GM19438 (cell line): ENCODE results near the gene PKNOX1.
"Not testable (repeated sequence)": the region's sequence is repeated elsewhere in the genome, so short reads cannot be mapped to it uniquely, and the experiment has no call there.

Experiments used
- ATAC-seq: cut with Tn5 transposase; IDR thresholded peaks from one replicate; pipeline ENCODE4 v1.9.1; 2021; ENCODE audit warnings: low read depth; ENCODE audit not compliant: unreplicated experiment

PKNOX1 gene

DNA sequence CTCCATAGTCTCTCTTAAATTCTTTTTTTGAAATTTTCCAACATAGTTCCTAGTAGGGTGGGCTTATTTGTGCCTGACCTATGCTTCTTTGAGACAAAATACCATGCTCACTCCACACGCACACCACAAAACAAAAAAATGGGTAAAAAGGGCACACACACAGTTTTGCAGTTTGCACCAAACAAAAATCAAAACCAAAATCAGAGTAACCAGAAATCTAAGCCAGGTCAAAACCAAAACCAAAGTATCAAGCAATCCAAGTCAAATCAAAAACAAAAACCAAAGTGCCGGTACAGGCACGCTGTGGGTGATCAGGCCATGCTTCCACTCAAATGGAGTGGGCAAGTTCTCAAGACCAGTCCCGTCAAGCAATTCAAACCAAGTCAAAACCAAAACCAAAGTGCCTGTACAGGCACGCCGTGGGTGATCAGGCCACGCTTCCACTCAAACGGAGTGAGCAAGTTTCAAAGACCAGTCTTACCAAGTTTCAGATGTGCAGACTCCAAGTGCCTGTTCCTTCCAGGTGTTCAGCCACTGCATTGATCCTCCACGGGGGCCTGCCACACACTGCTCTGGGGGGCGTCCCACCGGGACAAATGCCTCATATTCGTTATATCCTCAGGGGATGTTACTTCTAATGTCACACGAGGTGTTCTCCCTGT is 25.1 kb upstream of the PKNOX1 start:
- not testable (repeated sequence) for ATAC-seq

DNA sequence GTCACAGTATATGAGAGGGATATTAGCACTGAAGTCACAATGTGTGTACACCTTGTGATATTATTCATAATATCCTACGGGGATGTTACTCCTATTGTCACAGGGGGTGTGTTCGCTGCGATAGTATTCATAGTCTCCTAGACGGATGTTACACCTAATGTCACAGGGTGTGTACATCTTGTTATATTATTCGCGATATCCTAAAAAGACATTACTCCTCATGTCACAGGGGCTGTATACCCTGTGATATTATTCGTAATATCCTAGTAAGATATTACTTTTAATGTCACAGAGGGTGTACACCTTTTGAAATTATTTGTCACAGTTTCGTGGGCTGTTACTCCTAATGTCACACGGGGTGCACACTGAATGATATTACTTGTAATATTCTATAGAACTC is 23.2 kb upstream of the PKNOX1 start:
- ATAC-seq = not testable (repeated sequence)

DNA sequence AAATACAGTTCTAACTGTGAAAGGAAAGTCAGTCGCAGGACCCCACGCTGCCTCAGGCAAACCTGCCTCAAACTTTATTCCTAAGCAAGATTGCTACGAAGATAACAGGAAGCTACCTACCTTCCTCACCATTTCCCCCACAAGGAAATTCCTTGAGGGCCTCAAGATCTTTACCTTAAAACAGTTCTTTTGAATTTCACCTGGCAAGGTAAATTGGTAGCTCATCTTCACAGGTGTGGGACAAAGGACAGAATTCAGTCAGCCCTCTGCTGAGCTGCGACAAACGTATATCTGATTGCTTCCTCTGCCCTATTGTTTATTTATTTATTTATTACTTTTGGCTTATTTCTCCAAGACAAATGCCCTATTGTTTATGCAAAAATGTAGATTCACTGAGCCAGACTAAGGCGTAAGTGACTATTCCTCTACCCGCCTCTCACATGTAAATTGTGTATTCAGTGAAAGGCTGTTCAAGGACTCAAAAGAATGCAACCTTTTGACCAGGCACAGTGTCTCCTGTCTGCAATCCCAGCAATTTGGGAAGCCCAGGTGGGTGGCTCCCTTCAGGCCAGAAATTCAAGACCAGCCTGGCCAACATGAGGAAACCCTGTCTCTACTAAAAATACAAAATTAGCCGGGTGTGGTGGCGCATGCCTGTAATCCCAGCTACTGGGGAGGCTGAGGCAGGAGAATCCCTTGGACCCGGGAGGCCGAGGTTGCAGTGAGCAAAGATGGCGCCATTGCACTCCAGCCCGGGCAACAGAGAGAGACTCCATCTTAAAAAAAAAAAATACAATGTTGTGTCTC is 17.3 kb upstream of the PKNOX1 start:
- ATAC-seq = no peak

DNA sequence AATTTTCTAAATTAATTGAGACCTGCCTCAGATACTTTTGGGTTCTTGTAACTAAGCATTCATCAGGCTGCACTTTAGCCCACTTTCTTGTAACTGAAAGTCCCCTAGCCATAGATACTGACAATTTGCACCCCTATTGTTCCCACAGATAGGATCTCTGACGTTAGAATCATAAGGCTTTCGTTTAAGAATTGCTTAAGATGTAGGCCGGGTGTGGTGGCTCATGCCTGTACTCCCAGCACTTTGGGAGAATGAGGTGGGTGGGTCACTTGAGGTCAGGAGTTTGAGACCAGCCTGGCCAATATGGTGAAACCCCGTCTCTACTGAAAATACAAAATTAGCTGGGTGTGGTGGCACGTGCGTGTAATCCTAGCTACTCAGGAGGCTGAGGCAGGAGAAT is 16.2 kb upstream of the PKNOX1 start:
- not testable (repeated sequence) for ATAC-seq

DNA sequence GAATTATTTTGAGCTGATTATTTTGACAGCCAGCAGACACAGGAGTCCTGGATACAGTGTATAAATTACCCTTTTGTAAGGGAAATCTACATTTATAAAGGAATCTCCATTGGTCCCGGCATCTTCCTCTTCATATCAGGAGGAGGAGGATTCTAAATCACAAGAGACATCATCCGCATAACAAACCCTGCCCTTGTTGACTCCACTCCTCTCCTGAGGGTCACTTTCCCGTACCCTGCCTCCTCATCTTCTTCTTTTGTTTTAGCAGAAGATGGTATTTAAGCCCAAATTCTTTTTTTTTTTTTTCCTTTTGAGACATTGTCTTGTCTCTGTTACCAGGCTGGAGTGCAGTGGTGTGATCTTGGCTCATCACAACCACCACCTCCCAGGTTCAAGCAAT is 14.6 kb upstream of the PKNOX1 start:
- ATAC-seq = no peak

DNA sequence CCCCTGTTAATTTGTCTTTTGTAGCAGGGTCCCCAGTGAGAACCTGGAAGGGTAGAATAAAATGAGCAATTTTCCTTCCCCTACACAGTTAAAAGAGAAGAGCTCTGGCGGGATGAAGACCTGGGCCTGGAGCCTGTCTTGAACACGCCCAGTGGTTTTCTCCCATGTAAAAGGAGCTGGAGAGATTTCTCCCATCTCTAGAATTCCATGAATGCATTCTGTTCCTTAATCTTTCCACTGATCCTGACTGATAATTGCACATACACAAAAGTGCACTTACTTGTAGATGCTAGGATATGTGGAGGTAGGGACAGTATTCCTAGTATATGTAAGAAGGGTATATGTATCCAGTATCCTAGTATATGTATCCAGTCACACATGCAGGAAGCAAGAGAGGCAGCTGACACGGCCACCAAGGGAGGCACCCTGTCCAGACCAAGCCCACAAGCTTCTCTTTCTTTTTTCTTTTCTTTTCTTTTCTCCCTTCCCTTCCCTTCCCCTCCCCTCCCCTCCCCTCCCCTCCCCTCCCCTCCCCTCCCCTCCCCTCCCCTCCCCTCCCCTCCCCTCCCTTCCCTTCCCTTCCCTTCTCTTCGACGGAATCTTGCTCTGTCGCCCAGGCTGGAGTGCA is 11.9 kb upstream of the PKNOX1 start:
- no peak for ATAC-seq

DNA sequence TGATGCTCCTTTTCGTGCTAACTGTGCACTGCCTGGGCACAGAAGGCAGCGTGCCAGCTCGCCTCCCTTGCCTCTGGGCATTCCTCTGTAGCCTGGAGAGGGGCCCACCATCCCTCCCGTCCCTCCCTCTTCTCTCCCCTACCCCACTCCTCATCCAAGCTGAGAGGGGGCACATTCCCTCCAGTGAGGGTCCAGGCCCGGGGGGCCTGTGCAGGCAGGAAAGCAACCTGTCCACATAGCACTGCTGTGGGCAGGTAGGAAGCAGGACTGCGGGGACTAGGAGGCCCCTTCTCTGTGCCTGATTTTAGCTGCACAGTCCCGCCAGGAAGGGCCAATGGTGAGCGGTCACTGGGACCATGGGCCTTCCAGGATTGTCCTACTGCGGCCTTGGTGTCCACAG is 10.3 kb upstream of the PKNOX1 start:
- no peak for ATAC-seq

DNA sequence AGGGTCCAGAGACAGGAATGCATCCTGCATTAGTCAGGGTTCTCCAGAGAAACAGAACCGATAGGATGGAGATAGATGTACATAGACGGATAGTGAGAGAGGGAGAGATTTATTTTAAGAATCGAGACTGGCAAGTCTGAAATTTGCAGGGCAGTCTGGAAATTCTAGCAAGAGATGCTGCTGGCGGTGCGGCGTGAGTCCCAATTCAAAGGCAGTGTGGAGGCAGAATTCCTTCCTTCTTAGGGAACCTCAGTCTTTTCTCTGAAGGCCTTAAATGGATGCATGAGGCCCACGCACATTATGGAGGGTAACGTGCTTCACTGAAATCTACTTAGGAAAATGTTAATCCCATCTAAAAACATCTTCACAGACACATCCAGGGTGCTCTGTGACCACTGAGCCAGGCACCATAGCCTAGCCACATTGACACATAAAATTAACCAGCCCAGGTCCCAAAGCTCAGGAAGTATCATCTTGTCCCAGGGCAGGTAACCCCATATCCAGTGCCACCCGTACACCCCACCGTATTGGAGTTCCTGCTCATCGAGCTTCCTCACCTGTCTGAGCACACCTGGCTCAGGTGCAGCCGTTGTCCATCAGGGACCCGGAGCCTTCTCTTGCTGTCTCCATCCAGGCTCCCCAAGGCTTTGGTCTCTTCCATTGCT is 9.7 kb upstream of the PKNOX1 start:
- ATAC-seq = no peak

DNA sequence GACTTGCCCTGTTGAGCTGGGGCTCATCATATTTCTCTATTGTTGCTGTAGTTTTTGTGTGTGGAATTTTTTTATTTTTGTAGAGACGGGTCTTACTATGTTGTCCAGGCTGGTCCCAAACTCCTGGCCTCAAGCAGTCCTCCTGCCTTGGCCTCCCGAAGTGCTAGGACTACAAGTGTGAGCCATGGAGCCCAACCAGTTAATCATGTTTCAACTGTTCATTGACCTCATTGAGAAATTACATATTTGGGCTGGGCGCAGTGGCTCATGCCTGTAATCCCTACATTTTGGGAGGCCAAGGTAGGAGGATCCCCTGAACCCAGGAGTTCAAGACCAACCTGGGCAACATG is 9.2 kb upstream of the PKNOX1 start:
- ATAC-seq = no peak

DNA sequence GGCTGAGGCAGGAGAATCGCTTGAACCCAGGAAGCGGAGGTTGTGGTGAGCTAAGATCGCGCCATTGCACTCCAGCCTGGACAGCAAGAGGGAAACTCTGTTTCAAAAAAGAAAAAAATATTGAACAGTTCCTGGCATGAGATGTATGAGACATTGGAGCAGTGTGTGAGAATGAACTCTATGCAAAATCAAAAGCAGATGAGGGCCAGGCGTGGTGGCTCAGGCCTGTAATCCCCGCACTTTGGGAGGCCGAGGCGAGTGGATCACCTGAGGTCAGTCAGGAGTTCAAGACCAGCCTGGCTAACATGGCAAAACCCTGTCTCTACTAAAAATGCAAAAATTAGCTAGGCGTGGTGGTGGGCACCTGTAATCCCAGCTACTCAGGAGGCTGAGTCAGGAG is 6.7 kb upstream of the PKNOX1 start:
- ATAC-seq = not testable (repeated sequence)

DNA sequence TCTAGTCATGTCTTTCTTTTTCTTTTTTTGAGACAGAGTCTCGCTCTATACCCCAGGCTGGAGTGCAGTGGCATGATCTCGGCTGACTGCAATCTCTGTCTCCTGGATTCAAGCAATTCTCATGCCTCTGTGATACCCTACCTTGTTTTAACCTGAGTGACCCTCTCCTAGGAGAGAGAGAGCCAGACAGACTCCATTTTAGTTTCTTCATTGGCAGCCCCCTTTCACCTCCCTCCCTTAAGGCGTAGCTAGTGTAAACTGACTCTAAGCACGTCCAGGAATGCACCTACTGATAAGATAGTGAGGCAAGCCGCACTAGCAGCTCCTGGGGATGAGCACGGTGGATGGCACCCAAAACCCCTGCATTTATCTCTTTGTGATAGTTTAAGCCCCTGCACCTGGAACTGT is 5.2 kb upstream of the PKNOX1 start:
- no peak for ATAC-seq

DNA sequence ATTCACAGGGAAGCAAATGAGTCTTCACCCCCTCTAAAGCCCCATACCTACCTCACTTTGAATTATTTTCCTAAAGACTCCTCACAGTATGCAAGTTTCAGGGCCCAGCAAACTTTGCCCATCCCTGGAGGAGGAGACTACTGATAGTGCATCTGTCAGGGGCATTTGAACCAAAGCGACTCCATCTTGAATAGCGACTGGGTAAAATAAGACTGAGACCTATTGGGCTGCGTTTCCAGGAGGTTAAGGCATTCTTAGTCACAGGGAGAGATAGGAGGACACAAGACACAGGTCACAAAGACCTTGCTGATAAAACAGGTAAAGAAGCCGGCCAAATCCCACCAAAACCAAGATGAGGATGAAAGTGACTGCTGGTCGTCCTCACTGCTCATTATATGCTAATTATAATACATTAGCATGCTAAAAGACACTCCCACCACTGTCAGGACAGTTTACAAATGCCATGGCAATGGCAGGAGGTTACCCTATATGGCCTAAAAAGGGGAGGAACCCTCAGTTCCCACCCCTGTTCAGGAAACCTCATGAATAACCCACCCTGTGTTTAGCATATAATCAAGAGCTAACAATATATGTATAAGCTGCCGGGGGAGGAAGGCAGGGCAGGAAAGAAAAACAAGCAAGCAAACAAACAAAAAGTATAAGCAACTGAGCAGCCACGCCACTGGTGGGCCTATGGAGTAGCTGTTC is 3.3 kb upstream of the PKNOX1 start:
- no peak for ATAC-seq

DNA sequence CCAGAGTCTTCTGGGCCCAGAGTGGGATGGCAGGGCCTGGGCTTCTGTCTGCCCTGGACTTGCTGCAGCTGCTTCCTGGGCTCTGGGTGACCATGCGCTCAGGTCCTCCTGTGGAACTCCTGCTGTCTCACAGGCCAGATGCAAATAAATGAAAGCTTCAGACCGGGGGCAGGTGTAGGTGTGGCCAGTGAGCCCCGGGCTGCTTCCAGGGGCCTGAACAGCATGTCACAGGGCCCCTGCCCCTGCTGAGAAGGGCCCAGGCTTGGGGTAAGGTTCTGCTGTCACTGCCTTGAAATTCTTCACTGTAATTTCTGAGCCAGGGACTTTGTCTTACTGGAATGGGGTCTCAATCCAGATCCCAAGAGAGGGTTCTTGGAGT is 2.5 kb upstream of the PKNOX1 start:
- no peak for ATAC-seq

DNA sequence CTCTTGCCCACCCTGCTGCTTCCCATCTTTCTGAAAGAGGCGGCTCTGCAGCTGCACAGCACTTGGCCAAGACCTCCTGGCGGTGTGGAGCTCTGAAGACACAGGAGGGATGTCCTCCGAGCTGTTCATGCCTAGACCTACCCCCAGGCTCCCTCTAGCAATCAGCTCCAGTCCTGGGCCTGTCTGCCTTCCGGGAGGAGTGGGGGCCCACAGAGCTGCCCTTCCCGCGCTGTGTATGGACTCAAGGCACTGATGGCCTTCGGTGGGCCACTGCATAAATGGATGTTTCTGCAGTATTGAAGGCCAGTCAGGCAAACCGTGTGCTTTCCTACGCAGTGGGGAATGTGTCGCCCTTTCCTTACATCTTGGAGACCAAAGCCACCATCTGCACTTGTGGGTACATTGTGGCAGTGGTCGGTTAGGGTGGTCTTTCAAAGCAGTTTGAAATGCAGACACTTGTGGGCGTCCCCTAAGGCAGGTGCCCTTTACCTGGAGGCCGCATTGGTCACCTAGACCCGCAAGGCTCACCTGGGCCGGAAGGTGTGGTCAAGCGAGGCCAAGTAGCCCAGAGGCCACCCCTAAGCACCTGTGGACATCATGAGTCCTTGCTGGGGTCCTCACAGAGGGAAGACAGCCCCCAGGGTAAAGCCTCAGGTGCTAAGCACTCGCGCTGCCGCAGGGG is 912 bp upstream of the PKNOX1 start:
- no peak for ATAC-seq

DNA sequence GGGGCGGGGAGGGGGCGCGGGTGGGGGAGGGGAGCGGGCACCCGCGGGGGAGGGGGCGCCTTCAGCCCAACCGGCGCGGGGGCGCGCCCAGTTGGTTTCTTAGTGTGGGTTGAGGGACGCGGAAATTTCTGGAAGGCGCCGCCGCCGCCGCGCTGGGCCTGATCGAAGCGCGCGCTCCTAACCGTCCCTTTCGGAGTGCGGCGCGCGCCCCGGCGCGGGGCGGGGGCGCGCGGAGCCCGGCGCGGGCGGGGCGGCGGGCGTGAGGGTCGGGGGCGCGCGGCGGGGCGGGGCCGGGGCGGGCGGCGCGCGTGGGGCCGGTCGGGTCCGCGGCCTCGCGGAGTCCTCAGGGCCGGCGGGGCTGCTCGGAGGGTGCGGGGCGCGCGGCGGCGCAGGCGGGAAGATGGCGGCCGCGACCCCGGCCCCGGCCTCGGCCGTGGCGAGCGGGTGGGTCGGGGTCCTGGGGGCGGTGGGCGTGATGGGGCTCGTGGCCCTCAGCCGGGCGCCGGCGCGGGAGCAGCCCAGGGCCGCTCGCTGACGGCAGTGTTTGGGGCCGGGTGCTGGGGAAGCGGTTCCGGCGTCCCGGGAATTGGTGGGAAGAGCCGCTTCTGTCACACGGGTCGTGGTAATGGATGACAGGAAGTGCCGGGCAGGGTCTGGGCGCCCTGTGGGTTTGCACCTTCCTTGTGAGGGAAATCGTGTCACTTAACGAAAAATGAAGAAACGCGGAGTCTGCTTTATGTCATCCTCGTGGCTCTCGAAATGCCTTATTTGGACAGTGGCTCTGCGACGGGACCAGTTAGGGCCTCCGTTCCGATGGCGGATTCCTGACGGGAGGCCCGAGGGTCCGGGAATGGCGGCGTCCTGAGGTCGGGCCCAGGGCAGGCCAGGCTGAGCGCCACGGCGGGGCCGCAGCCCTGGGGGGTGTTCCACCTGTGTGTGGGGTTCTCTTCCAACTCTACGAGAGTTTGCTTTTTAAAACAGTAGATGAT is 764 bp downstream of the PKNOX1 start:
- ATAC-seq = peak; percentile 16

DNA sequence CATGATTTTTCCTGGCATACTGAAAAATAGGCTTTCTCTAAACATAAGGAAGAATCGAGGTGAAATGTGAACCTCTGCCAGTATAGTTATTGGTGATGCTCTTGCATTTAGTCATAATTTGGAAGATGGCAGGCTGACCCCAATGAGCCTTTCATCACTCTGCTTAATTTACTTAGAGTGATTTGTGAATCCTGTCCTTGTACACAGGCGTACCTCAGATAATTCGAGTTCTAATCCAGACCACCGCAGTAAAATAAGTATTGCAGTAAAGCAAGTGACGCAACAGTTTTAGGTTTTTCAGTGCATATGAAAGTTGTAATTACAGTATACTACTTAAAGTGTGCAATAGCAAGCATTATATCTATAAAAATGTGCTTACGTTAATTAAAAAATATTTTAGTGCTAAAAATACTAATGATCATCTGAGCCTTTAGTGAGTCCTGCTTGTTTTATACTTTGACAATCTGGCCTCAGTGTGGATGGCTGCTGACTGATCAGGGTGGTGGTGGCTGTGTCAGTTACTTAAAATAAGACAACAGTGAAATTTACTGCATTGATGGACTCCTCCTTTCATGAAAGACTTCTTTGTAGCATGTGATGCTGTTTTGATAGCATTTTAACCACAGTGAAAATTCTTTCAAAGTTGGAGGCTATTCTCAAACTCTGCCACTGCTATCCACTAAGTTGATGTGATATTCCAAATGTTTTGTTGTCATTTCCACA is 1.7 kb downstream of the PKNOX1 start:
- ATAC-seq = no peak

DNA sequence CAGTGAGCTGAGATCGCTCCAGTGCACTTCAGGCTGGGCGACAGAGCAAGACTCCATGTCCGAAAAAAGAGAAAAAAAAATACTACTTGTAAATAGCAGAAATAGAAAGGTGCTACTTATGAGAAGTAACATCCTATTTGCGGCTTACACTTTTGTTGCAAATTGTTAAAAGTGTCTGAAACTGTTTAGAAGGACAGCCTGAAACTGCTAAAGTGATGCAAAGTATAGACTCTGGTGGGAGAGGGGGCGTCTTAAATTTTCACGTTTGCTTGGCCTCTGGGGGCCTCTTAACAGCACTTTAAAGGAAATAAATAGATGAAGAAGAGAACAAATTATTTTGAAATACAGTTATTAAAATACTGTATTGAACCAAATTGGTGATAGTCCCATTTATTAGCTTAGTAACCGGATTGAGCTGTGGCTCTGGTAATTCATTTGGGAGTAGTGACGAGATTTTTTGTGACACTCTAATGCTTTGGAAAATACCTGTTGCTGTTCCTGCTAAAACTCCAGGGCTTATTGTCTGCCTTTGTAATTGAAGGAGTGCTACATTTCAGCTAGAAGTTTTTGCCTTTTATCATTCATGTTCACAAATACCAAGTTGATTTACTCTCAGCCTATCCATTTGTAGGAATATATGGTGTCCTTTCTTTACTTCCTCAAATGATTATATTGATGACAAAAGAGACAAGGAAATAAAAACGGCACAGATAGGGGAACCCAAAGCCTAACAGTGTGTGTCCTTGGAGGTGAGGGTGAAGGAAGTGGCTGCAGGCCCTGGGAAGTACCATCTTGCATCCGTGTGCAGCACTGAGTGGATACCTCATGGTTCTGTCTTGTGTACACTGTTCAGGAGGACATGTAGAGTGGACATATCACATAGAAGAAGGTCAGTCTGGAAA is 6.2 kb downstream of the PKNOX1 start:
- ATAC-seq = no peak

DNA sequence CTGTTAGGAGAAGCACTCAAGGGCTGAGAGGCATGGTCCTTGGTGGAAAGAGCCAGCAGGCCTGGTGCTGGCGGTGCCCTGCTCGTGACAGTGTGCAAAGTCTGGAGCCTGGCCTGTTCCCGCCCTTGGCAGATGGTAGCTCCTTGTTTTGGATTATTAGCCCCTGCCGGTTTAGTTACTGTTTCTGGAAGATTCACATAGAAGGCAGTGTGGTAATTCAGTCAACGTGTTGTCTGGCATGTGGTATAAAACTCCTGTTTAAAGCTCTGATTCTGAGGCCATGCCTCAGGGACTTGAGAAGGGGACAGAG is 6.8 kb downstream of the PKNOX1 start:
- no peak for ATAC-seq
